Activated T-cell treated with anti-CD3 and anti-CD28 coated beads, Interleukin-2, amount 50 U/mL, for 1 hour (primary cell): ENCODE data around the gene SCAPER.
"Not testable (repeated sequence)": the region's sequence is repeated elsewhere in the genome, so short reads cannot be mapped to it uniquely, and the experiment has no call there.

Experiments used
- DNase-seq: peaks from one replicate; pipeline ENCODE4 v3.0.0-alpha.2; 2020

SCAPER gene

DNA sequence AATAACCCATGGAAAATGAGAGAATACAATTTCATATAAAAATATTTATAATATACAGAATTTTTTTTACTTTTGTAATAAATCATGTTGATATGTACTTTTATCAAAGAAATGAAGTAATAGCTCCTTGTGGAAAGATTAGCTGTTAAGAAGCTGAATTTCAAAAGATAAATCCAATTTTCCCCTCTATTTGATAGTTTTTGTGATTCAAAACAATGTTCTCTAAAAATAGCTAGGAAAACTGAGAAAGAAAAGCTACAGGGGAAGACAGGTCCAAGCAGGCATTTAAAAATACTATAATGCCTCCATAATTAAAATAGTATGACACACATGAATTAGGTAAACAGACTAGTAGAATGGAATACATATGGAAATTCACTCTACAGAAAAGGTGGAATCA lies 44.9 kb downstream of the SCAPER start:
- no peak for DNase-seq

DNA sequence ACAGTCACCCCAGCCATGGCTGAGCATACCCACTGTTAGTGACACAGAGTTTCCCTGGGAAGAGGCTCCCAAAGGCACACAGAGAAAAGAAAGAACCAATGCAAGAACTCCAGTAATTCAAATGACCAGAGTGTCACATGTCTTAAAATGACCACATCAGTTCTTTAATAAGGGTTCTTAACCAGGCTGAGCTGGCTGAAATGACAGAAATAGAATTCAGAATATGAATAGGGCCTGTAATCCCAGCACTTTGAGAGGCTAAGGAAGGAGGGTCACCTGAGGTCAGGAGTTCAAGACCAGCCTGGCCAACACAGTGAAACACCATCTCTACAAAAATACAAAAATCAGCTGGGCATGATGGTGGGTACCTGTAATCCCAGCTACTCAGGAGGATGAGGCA lies 54.8 kb downstream of the SCAPER start:
- DNase-seq = not testable (repeated sequence)

DNA sequence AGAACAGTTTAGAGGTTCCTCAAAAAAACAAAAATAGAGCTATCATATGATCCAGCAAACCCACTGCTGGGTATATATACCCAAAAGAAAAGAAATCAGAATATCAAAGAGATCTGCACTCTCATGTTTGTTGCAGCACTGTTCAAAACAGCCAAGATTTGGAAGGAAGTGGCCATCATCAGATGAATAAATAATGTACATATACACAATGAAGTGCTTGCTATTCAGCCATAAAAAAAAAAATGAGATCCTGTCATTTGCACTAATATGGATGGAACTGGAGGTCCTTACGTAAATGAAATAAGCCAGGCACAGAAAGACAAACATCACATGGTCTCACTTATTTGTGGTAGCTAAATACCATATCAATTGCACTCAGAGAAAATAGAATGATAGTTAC lies 58.4 kb downstream of the SCAPER start:
- DNase-seq = no peak

DNA sequence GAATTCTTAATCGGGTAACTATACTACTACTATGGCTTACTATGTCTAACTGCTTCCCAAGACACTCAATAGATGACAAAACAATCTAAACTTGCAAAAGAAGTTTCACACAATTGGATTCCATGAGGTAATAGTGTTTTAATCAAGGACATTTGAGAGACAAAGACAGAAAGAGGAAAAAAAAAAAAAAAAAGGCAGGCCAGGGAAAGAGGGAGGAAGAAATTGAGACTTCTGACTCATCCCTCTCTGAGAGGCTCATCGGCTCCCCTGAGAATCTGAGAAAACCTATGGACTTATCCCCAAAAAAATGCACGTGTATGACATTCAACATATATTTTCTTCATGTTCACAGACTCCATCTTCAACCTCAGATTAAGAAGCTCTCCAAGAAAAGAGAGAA lies 61.0 kb downstream of the SCAPER start:
- no peak for DNase-seq

DNA sequence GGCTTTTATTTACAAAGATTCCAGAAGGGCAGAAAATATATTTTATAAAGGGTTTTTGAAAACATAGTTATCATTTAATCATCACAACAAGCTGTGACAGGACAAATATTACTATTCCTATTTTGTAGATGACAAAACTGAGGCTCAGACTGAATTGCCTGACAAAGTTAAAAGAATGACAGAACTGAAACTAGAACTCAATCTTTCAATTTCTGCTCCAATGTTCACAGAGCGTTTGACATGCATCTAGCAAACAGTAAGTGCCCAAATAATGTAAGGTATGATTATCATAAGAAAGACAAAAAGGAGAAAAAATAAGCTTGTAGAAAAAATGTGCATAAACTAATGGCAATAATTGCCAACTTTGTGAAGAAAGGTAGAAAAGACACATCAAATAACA lies 61.9 kb downstream of the SCAPER start:
- DNase-seq = no peak

DNA sequence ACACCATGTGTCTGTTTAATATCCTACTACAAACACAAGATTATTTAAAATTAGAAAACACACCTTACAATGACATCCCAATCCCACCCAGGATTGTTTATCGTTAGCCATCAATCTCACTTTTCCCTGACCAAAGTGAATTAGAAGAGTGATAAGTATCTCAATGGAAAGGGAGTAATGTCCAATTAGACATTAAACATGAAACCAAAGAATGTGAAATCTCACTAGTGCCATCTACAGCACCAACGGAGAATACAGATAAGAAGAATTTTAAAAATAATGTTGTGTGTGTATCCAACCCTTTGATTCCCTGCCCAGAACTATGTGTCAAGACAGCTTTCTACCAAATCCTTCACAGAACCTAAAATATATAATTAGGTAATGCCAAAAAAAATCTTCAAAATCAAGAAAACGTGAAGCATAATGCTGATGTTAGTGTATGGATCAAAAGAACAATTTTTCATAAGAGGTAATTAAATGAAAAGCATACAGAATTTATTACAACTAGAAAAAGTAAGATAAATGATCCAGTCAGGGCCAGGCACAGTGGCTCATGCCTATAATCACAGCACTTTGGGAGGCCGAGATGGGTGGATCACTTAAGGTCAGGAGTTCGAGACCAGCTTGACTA lies 64.2 kb downstream of the SCAPER start:
- no peak for DNase-seq

DNA sequence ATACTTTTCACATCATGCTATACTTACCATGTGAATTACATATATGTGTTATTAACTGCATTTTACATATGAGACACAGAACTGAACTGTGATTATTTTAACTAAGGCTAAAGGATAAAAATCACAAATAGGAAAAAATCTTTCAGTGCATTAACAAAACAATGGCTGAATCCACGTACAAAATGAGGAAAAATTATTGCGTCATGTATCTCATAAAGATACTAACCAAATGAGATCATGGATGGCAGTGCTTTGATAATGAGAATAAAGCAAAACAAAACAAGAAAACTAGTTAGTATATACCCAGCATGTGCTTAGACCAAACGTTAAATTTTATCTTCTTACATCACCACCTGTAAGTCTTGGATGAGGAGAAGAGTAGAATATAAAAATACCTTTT lies 66.0 kb downstream of the SCAPER start:
- DNase-seq = no peak

DNA sequence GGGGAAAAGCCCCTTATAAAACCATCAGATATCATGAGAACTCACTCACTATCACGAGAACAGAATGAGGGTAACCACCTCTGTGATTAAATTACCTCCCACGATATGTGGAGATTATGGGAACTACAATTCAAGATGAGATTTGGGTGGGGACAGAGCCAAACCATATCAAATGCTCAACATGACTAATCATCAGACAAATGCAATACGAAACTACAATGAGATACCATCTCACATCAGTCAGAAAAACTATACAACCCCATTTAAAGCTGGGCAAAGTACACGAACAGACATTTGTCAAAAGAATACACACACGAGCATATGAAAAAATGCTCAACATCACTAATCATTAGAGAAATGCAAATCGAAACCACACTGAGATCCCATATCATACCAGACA lies 67.7 kb downstream of the SCAPER start:
- DNase-seq = no peak

DNA sequence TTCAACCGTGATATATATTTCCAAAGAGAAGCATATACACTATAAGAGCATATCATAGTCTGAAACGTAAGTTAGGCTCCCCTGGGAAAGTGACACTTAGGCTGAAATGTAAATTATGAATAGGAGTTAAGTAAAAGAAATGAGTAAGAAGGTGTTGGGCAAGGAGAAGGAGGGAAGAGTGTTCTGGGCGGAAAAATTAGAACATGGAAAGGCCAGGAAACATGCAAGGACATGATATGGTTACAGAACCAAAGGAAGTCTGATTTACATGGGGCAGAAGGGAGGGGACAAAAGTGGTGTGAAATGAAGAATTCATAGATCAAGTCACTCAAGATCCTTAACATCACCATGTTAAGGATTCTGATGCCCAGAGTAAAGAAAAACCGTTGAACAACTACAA lies 75.2 kb downstream of the SCAPER start:
- no peak for DNase-seq

DNA sequence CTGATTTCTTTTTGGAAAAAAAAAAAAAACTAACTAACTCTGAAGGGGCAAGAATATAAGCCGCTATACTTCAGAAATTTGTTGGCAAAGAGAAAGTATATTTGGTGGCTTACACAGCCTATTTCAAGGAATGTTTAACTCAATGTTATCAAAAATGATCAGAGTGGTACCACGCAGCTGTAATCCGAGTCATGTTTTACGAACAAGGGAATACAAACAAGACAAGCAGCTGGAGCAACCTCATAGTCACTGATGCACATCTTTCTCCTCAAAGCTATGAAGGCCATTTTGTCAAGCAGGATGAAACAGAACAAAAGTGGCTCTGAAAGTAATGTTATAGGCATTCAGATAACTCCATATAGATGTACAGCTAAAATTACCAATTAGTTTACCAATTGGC lies 81.2 kb downstream of the SCAPER start:
- no peak for DNase-seq

DNA sequence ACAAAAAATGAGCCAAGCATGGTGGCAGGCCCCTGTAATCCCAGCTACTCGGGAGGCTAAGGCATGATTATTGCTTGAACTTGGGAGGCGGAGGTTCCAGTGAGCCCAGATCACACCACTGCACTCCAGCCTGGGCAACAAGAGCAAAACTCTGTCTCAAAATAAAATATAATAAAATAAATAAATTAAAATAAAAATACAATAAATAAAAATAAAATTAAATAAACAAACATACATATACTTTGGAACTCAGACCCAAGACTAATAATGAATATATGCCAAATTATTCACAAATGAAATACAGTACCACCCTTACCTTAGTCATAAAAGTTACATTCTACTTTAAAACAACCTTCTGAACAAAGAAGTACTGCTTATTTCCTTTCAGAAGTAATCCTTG lies 81.8 kb downstream of the SCAPER start:
- no peak for DNase-seq

DNA sequence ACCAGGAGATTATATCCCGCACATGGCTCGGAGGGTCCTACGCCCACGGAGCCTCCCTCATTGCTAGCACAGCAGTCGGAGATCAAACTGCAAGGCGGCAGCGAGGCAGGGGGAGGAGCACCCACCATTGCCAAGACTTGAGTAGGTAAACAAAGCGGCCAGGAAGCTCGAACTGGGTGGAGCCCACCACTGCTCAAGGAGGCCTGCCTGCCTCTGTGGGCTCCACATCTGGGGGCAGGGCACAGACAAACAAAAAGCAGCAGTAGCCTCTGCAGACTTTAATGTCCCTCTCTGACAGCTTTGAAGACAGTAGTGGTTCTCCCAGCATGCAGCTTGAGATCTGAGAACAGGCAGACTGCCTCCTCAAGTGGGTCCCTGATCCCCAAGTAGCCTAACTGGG lies 86.2 kb downstream of the SCAPER start:
- not testable (repeated sequence) for DNase-seq

DNA sequence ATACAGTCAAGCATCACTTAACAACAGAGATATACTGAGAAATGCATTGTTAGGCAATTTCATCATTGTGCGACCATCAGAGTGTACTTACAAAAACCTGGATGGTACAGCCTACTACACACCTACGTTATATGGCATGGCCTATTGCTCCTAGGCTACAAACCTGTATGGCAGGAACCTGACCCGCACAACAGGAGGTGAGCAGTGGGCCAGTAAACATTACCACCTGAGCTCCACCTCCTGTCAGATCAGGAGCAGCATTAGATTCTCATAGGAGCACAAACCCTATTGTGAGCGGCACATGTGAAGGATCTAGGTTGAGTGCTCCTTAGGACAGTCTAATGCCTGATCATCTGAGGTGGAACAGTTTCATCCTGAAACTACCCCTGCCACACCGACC lies 89.7 kb downstream of the SCAPER start:
- DNase-seq = no peak

DNA sequence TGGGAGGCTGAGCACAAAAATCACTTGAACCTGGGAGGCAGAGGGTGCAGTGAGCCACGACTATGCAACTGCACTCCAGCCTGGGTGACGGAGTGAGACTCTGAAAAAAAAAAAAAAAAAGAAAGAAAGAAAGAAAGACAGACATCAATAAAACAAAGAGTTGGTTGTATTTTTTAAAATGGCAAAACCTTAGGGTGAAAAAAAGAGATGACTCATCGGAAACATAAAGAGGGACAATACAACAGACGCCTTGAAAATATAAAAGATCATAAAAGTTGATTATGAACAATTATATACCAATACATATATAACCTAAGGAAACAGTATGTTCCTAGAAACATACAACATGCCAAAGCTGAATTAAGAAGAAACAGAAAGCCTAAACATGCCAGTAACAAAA lies 92.8 kb downstream of the SCAPER start:
- DNase-seq = no peak

DNA sequence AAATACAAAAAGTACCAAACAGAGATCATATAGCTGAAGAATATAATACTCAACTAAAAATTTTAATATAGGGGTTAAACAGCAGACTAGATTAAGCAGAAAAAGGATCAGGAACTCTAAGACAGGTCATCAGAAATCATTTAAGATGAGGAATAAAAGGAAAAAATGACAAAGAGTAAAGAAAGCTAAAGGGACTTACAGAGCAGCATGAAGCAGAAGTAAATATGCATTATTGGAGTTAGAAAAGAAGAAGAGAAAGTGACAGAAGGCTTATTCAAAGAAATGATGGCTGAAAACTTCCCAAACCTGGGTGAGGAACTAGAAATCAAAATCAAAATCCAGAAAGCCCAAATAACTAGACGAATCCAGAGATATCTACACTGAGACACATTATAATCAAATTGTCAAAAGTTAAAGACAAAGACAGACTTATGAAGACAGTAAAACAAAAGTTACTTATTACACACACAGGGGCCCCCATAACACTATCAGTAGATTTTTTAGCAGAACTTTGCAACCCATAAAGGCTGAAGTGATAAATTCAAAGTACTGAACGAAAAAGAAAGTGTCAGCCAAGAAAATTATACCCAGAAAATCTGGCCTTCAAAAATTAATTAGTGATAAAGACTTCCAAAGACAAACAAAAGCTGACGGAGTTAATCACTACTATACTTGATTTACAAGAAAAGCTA lies 95.6 kb downstream of the SCAPER start:
- no peak for DNase-seq

DNA sequence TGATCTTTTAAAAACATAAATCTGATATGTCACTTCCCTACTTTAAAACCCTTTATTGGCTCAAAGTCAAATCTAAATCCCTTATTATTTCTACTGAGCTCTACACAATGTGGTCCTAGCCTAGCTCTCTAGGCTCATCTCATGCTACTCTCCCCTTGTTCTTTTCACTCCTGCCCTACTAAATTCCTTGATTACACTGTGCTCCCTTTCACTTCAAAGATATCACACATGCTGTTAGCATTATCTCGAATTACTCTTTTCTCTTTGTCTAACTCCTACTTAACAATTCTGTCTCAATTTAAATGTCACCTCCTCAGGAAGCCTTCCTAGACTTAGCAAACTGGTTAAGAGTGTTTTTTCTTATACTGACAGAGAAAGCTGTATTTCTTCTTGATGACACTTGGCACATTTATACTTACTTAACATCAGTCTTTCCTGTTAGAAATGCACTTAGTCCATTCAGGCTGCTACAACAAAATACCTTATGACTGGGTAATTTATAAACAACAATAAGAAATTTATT lies 102.0 kb downstream of the SCAPER start:
- no peak for DNase-seq

DNA sequence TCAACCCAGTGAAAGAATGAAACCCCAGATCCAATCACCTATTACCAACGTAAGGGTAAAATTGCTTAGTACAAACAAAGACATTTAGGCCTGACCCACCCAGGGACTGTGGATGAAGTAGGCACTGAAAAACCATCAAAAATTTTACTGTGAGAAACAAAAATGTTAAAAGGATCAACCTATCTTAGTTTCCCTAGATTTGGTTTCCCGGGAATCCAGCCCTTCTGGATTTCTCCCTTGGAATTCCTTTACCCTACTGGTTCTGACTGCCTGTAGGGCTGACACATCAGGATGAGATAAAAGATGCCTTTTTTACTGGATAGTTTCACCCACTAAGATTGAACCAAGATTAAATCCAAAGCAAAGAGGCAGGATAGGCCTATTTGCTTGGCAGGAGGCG lies 102.7 kb downstream of the SCAPER start:
- no peak for DNase-seq

DNA sequence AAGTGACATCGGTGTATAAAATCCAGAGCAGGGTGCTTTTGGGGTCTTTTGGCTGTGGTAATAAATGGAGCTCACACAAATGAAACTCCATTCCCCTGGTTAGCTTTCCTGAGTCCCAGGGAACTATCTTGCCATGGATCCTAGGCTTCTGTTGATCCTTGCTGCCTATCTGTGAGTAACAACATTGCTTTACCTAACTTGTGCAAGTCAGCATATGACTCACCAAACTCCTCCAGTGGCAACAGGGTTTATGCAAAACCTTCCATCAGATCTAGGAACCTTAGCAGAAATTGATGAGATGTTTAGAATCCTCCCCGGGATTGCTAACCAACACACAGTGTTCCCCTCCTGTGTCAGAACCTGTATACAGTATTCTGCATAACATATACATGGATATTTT lies 105.4 kb downstream of the SCAPER start:
- no peak for DNase-seq

DNA sequence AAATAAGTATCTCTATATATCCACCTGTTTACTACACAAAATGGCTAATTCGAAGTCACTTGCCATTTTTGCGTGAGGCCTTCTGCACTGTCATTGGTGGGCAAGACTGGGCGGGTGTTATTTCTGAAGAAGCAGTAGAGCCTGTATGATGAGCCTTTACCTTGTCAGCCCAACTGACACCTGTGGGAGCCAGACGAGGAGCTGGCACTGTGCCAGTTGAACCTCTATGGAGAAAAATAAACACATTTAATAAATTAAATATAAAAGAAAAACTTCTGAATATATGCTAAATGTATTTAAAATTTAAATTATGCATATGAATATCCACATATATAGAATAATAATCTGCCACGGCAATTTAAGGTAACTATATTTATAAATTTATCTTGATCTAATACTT lies 109.9 kb downstream of the SCAPER start:
- DNase-seq = no peak

DNA sequence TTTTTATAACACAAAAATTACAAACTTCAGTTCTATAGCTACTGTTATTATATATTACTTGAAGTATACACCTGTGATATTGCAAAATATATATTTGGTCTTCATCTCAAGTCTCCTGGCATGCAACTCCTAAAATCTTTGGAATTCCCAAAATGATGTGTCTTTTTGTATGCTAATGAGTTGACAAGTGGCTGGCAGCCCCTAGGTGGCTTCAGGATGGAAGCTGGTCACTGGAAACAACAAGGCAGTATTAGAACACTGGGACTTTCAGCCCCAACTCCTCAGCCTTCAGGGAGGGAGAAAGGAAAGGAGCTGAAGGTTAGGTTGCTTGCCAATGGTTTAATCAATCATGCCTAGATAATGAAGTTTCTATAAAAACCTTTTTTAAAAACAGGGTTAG lies 112.0 kb downstream of the SCAPER start:
- no peak for DNase-seq

DNA sequence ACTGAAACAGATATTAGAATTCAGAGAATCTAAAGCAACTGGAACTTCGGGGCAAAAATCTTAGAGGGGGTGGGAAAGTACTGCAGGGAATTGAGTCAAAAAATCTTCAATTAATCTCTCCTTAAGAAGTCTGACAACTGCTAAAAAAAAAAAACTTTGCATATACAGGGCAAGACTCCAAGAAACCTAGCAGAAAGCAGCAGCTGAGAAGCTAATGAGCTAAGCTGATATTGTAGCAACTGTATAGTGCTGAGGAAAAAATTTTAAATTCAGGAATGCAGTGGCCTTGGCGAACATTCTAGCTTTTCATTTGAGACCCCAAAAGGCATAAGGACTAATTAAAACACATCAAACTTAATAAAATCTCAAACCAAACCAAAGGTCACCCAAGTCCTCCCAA lies 113.6 kb downstream of the SCAPER start:
- no peak for DNase-seq

DNA sequence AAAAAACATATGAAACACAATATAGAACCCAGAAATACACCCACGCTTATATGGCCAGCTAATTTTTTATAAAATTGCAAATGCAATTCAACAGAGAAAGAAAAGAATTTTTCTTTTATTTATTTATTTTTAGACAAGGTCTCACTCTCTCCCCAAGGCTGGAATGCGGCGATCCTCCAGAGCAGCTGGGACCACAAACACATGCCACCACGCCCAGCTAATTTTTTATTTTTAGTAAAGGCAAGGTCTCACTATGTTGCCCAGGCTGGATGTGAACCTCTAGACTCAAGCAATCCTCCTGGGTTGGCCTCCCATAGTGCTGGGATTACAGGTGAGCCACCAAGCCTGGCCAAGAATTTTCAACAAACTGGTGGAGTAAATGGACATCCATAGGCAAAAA lies 117.9 kb downstream of the SCAPER start:
- no peak for DNase-seq

DNA sequence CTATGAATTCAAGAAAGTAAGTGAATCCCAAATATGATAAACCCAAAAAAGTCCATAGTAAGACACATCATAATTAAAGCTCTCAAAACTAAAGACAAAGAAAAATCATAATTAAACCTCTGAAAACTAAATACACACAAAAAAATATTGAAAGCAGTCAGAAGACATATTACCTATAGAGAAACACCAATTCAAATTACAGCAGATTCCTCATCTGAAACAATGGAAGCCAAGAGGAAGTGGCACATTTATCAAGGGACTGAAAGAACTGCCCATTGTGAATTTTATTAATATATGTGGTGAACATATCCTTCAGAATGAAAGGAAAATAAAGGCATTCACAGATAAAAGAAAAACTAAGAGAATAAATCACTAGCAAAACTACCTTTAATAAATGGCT lies 128.2 kb downstream of the SCAPER start:
- DNase-seq = no peak

DNA sequence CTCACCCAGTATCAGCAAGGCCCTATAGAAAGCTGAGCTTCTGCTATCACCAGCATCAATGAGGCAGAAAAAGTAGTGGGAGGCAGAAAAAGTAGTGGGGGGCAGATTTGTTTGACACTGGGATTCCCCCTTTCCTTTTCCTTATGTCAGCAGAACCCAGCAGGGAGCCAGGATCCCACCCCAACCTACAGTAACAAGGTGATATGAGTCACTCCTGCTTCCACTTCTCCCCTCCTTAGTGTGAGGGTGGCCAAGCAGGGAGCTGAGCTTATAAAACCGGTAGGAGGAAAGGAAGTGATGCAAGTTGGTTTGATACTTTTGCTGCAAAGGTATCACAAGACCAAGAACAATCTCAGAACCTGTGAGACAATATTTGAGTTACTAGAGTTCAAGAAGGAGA lies 128.7 kb downstream of the SCAPER start:
- no peak for DNase-seq

DNA sequence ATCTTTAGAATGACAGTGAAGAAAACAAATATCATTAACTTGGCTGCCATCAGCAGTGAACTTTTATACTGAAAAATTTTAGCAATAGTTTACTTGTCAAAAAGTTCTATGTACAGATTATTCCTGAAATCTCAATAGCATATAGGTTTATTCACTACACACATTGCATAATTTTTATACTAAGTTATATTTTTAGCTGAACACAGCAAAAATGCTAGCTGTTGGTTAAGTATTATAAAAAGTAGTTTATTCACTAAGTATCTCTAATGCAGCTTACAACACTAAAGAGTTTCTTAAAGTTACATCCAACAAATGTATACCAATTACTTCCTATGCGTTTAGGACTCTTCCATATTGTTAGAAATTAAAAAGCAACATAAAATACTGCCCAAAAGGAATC lies 131.9 kb downstream of the SCAPER start:
- no peak for DNase-seq
